Measurements from ENCODE around the gene AXDND1. TPM values are rescaled to one million over a fixed set of nuclear protein-coding genes. Genes with fewer than 3 reads are reported as not detected.
"Not testable (repeated sequence)": the region's sequence is repeated elsewhere in the genome, so short reads cannot be mapped to it uniquely, and the experiment has no call there.

The AXDND1 gene
- total RNA-seq, 2 donors from 2014 or later: not detected

DNA sequence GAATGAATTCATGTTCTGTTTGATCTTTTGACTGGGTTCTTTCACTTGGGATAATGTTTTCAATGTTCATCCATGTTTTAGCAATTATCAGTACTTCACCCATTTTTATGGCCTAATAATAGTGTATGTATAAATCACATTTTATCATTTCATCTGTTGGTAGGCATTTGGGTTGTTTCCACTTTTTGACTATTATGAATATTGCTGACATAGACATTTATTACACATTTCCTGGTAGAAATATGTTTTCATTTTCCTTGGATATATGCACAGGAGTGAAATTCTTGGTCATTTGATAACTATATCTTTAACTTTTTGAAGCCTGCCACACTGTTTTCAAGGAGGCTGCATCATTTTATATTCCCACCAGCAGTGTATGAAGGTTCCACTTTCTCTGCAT lies 79.8 kb downstream of the AXDND1 start:
- Histone ChIP-seq H3K36me3 (no peaks in the 10 kb centered on the region), H3K27me3 (replicated peaks; ENCODE audit: insufficient read depth) (no peaks in the 10 kb centered on the region), H3K4me3 (no peak overlapping the region), H3K27ac (no peak overlapping the region), H3K9me3 (no peaks in the 10 kb centered on the region), H3K4me1 (ENCODE audit: control insufficient read depth in 1 of 2, low read depth in 2 of 2) (no peaks in the 10 kb centered on the region)
- ATAC-seq (ENCODE audit: insufficient number of reproducible peaks, low FRiP score, low read depth): no peak
- no peak for TF ChIP-seq CTCF (IDR thresholded peaks at IDR 0.05)
- DNase-seq (ENCODE audit: low spot score): no peak

GRCh38 chr1:179447489-179447888 lies 81.7 kb downstream of the AXDND1 start:
- H3K36me3 ChIP-seq: no peaks in the 10 kb centered on the region
- H3K27me3 ChIP-seq (replicated peaks; ENCODE audit: insufficient read depth): no peaks in the 10 kb centered on the region
- no peaks in the 10 kb centered on the region for H3K4me1 ChIP-seq (ENCODE audit: control insufficient read depth in 1 of 2, low read depth in 2 of 2)
- DNase-seq (ENCODE audit: low spot score) (no peak), ATAC-seq (ENCODE audit: insufficient number of reproducible peaks, low FRiP score, low read depth) (no peak)
- no peaks in the 10 kb centered on the region for H3K9me3 ChIP-seq
- H3K4me3 ChIP-seq: no peak overlapping the region
- no peak overlapping the region for H3K27ac ChIP-seq
- TF ChIP-seq CTCF (IDR thresholded peaks at IDR 0.05): no peak

DNA sequence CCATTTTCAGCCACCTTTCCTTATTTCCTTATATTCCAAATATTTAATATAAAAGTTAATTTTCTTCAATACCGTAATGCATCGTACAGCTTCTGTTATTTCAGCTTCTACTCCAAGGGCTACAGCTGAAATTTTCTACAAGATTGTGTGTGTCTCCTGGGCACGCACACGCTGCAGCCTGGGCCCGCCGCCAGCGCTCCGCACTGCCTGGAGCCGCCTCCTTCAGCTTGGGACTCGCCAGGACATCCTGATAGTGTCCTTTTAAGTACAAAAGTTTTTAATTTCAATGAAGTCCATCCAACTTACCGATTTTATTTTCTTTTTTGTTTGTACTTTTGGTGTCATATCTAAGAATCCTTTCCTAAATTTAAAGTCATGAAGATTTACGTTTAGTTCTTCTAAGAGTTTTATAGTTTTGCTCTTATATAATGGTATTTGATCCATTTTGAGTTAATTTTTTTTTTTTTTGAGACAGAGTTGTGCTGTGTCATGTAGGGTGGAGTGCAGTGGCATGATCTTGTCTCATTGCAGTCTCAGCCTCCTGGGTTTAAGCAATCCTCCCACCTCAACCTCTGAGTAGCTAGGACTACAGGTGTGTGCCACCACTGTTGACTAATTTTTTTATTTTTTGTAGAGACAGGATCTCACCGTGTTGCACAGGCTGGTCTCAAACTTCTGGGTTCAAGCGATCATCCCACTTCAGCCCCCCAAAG lies 82.8 kb downstream of the AXDND1 start:
- no peaks in the 10 kb centered on the region for H3K4me1 ChIP-seq (ENCODE audit: control insufficient read depth in 1 of 2, low read depth in 2 of 2)

GRCh38 chr1:179459606-179460206 lies 93.9 kb downstream of the AXDND1 start:
- ATAC-seq (ENCODE audit: insufficient number of reproducible peaks, low FRiP score, low read depth); H3K36me3 ChIP-seq; H3K27me3 ChIP-seq (replicated peaks; ENCODE audit: insufficient read depth); H3K4me1 ChIP-seq (ENCODE audit: control insufficient read depth in 1 of 2, low read depth in 2 of 2); H3K27ac ChIP-seq; H3K4me3 ChIP-seq; DNase-seq (ENCODE audit: low spot score); H3K9me3 ChIP-seq: not testable (repeated sequence)

More for the DNA sequence above, 82.8 kb downstream of the AXDND1 start:
- Histone ChIP-seq H3K27me3 (replicated peaks; ENCODE audit: insufficient read depth) (no peaks in the 10 kb centered on the region), H3K4me3 (no peak overlapping the region), H3K9me3 (no peaks in the 10 kb centered on the region), H3K27ac (no peak overlapping the region), H3K36me3 (no peaks in the 10 kb centered on the region)
- DNase-seq (ENCODE audit: low spot score) (no peak), ATAC-seq (ENCODE audit: insufficient number of reproducible peaks, low FRiP score, low read depth) (no peak)
- no peak for TF ChIP-seq CTCF (IDR thresholded peaks at IDR 0.05)

- H3K9me3 ChIP-seq; ATAC-seq (ENCODE audit: insufficient number of reproducible peaks, low FRiP score, low read depth); DNase-seq (ENCODE audit: low spot score): not testable (repeated sequence)
Measured at GRCh38 chr1:179465661-179466060, 99.9 kb downstream of the AXDND1 start.

GRCh38 chr1:179474713-179475112 lies 108.9 kb downstream of the AXDND1 start:
- Histone ChIP-seq H3K36me3 (no peaks in the 10 kb centered on the region), H3K27me3 (replicated peaks; ENCODE audit: insufficient read depth) (no peaks in the 10 kb centered on the region), H3K4me1 (ENCODE audit: control insufficient read depth in 1 of 2, low read depth in 2 of 2) (no peaks in the 10 kb centered on the region), H3K4me3 (no peak overlapping the region), H3K9me3 (peaks cover 4% of the 10 kb centered on the region), H3K27ac (no peak overlapping the region)
- no peak for DNase-seq (ENCODE audit: low spot score)
- ATAC-seq (ENCODE audit: insufficient number of reproducible peaks, low FRiP score, low read depth): no peak
- TF ChIP-seq CTCF (IDR thresholded peaks at IDR 0.05): no peak

More at GRCh38 chr1:179465661-179466060, 99.9 kb downstream of the AXDND1 start:
- H3K4me3 ChIP-seq; H3K4me1 ChIP-seq (ENCODE audit: control insufficient read depth in 1 of 2, low read depth in 2 of 2); H3K27ac ChIP-seq; H3K36me3 ChIP-seq; H3K27me3 ChIP-seq (replicated peaks; ENCODE audit: insufficient read depth): not testable (repeated sequence)
